ENCODE data around the gene GLMN.

- TF ChIP-seq CTCF (IDR thresholded peaks at IDR 0.05; ENCODE audit: insufficient read depth, low read length): no peak
- no peak for TF ChIP-seq POLR2AphosphoS5 (IDR thresholded peaks at IDR 0.05; ENCODE audit: low read depth)
These were observed 68.1 kb downstream of the GLMN start for GRCh38 chr1:92230736-92231135.
